ENCODE data around the gene TSPAN7. TPM values are rescaled to one million over a fixed set of nuclear protein-coding genes. Genes with fewer than 3 reads are reported as not detected.

The TSPAN7 gene
- total and polyA plus RNA-seq, 2 donors from 2014 or later, result 44.9 to 98.3 TPM

DNA sequence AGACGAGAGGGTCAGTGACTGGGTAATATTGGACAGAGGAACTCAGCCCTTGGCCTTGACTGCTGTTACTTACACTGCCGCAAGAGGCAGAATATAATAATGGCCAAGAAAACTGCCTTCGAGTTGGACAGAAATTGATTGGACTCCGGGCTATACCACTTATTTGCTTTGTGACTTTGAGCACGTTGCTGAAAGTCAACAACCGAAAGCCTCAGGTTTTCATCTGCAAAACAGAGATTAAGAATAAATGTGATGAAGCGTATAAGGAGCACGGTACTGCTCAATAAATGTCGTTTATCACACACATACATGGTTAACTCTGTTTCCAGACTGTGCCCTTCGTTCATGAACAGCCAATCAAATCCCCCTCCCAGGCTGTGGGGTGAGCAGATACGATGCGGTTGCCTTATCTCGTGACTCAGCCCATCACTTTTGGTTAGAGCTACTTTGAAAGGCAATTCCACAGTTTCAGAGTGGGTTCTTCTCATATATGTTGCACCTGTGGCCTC, 91.6 kb downstream of the TSPAN7 start:
- H3K27me3 ChIP-seq (ENCODE audit: control insufficient read depth, insufficient read depth, low read length), result no peaks in the 10 kb centered on the region
- intact Hi-C loops (cut with DNase I), result no loop called here
- FAIRE-seq, result no peak

GRCh38 chrX:38654302-38654701, 93.0 kb downstream of the TSPAN7 start:
- no peak for FAIRE-seq
- no peaks in the 10 kb centered on the region for H3K27me3 ChIP-seq (ENCODE audit: control insufficient read depth, insufficient read depth, low read length)
- DNase-seq, result peak in 2 of 5 donors; percentile 42 to 66
- H3K9ac ChIP-seq (ENCODE audit: low read length in 3 of 3), result no peak overlapping the region
- no peak overlapping the region for H3K27ac ChIP-seq (ENCODE audit: low read depth in 2 of 2, low read length in 2 of 2)
- intact Hi-C loops (cut with DNase I), result no loop called here
- no peaks in the 10 kb centered on the region for H3K9me3 ChIP-seq (ENCODE audit: control insufficient read depth in 2 of 3, insufficient read depth in 1 of 3, low read length in 3 of 3)
- TF ChIP-seq CTCF (IDR thresholded peaks at IDR 0.05; ENCODE audit: borderline replicate concordance, extremely low read depth, insufficient read depth), result peak; percentile 35
- H3K4me1 ChIP-seq (ENCODE audit: control insufficient read depth in 2 of 3, insufficient read depth in 2 of 3, low read depth in 1 of 3, low read length in 3 of 3), result peaks cover 0 to 6% (median 0%) of the 10 kb centered on the region in 3 donors
- no peaks in the 10 kb centered on the region for H3K36me3 ChIP-seq (ENCODE audit: control insufficient read depth in 2 of 3, insufficient read depth in 3 of 3, low read length in 3 of 3)
- H3K4me3 ChIP-seq (ENCODE audit: low read length in 3 of 3), result no peak overlapping the region

More for the DNA sequence above, 91.6 kb downstream of the TSPAN7 start:
- Histone ChIP-seq H3K27ac (ENCODE audit: low read depth in 2 of 2, low read length in 2 of 2) (no peak overlapping the region), H3K4me1 (ENCODE audit: control insufficient read depth in 2 of 3, insufficient read depth in 2 of 3, low read depth in 1 of 3, low read length in 3 of 3) (peaks cover 0 to 6% (median 0%) of the 10 kb centered on the region in 3 donors), H3K9ac (ENCODE audit: low read length in 3 of 3) (no peak overlapping the region), H3K4me3 (ENCODE audit: low read length in 3 of 3) (no peak overlapping the region), H3K36me3 (ENCODE audit: control insufficient read depth in 2 of 3, insufficient read depth in 3 of 3, low read length in 3 of 3) (no peaks in the 10 kb centered on the region), H3K9me3 (ENCODE audit: control insufficient read depth in 2 of 3, insufficient read depth in 1 of 3, low read length in 3 of 3) (no peaks in the 10 kb centered on the region)
- no peak for DNase-seq
- TF ChIP-seq CTCF (IDR thresholded peaks at IDR 0.05; ENCODE audit: borderline replicate concordance, extremely low read depth, insufficient read depth), result no peak

DNA sequence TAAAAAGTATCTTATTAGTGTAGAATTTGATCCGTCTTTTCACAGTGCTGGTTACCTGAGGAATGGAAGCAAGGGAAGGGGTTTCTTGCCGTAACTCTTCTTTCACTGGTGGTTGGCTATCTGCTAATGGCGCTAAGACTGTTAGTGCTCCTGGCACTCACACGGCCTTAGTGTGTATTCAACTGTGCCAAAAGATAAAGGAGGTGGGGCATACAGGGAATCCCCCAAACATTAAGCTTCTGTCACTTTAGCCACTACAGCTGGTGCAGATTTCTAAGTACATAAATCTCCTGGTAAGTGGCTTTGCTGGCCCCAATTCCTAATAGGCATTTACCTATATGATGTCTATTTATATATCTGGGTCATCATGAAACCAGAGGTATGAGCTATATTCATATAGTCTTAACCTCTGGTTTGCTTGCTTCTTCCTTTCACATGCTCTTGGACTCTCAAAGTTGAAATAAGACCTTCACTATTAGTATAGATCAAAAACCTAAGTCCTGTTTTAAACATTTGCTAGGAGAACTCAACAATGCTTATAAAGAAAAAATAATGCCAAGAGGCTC, 95.1 kb downstream of the TSPAN7 start:
- Histone ChIP-seq H3K9me3 (ENCODE audit: control insufficient read depth in 2 of 3, insufficient read depth in 1 of 3, low read length in 3 of 3) (no peaks in the 10 kb centered on the region), H3K9ac (ENCODE audit: low read length in 3 of 3) (no peak overlapping the region), H3K27me3 (ENCODE audit: control insufficient read depth, insufficient read depth, low read length) (no peaks in the 10 kb centered on the region), H3K36me3 (ENCODE audit: control insufficient read depth in 2 of 3, insufficient read depth in 3 of 3, low read length in 3 of 3) (no peaks in the 10 kb centered on the region), H3K4me1 (ENCODE audit: control insufficient read depth in 2 of 3, insufficient read depth in 2 of 3, low read depth in 1 of 3, low read length in 3 of 3) (peaks cover 0 to 6% (median 0%) of the 10 kb centered on the region in 3 donors), H3K4me3 (ENCODE audit: low read length in 3 of 3) (no peak overlapping the region), H3K27ac (ENCODE audit: low read depth in 2 of 2, low read length in 2 of 2) (no peak overlapping the region)
- FAIRE-seq (no peak), DNase-seq (no peak)
- TF ChIP-seq CTCF (IDR thresholded peaks at IDR 0.05; ENCODE audit: borderline replicate concordance, extremely low read depth, insufficient read depth), result no peak
- intact Hi-C loops (cut with DNase I), result no loop called here

Data from kidney (tissue), 14 donors.